K562 (cell line): ENCODE data around the gene NUDT21. TPM values are rescaled to one million over a fixed set of nuclear protein-coding genes. Genes with fewer than 3 reads are reported as not detected.

Source experiments
- ATAC-seq: fragments of 200-7000 bp; cut with Tn5 transposase; 3 replicates; pipeline ENCODE4 v1.9.1; 2020; ENCODE audit warnings: moderate library complexity
- BruUV-seq: library from RNA; stranded (reverse); fragments of 400-500 nt; replicated peaks from 2 replicates; lab custom pipeline; 2021; lab: Mats Ljungman, UMichigan
- CTCF ChIA-PET: fragments of 300-600 bp; formaldehyde crosslinking; extraction: SDS; loops from one replicate; lab custom pipeline; 2021; ENCODE audit warnings: low intra/inter-chr PET ratio; lab: Yijun Ruan, JAX
- POLR2A ChIA-PET: fragments of 300-600, 350-650 bp; sonication (Branson Sonifier 250); formaldehyde crosslinking; extraction: SDS; loops from one replicate; lab custom pipeline; 2021; ENCODE audit warnings: antibody characterized with exemption, inconsistent platforms; lab: Yijun Ruan, JAX
- DNase-seq, 4 experiments: peaks; one replicate each; pipeline versions ENCODE4 v3.0.0 to v3.0.0-alpha.2; 2011 to 2018; ENCODE audit warnings: low spot score in 3 of 4, mixed read lengths in 3 of 4; ENCODE audit errors: extremely low read depth in 1 of 4
- FAIRE-seq: peaks from 2 replicates; lab custom pipeline; 2011; peaks lifted over from hg19 to GRCh38; lab: Jason Lieb, UNC
- H2AFZ ChIP-seq: 2 replicates; pipeline ENCODE4 v1.6.0; 2011; ENCODE audit warnings: low read depth, low read length, control low read depth, inconsistent platforms
- H3K27ac ChIP-seq: fragments of 200-600 bp; 3 replicates; pipeline ENCODE4 v1.8.0; 2011; ENCODE audit warnings: low read depth, mild to moderate bottlenecking, control low read depth, inconsistent platforms, low read length, moderate library complexity, mixed read lengths; ENCODE audit errors: extremely low read depth
- H3K27me3 ChIP-seq, 2 experiments: fragments of 300-600 bp in 1 of 2; 2 replicates in 1 of 2; 3 replicates in 1 of 2; pipeline versions ENCODE4 v1.6.0 to v1.8.0; 2011; ENCODE audit warnings: inconsistent platforms in 2 of 2, low read length in 2 of 2, mild to moderate bottlenecking in 1 of 2, mixed read lengths in 1 of 2, moderate library complexity in 1 of 2; ENCODE audit not compliant: control insufficient read depth in 2 of 2, insufficient read depth in 2 of 2
- H3K36me3 ChIP-seq: fragments of 300-600 bp; 3 replicates; pipeline ENCODE4 v1.8.0; 2011; ENCODE audit warnings: mild to moderate bottlenecking, low read length, inconsistent platforms; ENCODE audit not compliant: control insufficient read depth, insufficient read depth
- H3K4me1 ChIP-seq, 2 experiments: fragments of 200-600 bp in 1 of 2; replicated peaks in 1 of 2; 2 replicates in 1 of 2; 3 replicates in 1 of 2; pipeline versions ENCODE4 v1.5.1 to v1.8.0; 2011; ENCODE audit warnings: inconsistent platforms in 2 of 2, low read length in 2 of 2, mild to moderate bottlenecking in 1 of 2, mixed read lengths in 1 of 2, moderate library complexity in 1 of 2; ENCODE audit not compliant: control insufficient read depth in 2 of 2, insufficient read depth in 2 of 2
- H3K4me2 ChIP-seq: 2 replicates; pipeline ENCODE4 v1.6.1; 2011; ENCODE audit warnings: low read length, control low read depth, inconsistent platforms, mixed read lengths; ENCODE audit not compliant: insufficient read depth
- H3K4me3 ChIP-seq: fragments of 200-600 bp; sonication (generic), shearing (Covaris generic); 2 replicates; pipeline ENCODE4 v1.5.1; 2016; ENCODE audit warnings: control low read depth, inconsistent platforms
- H3K79me2 ChIP-seq: fragments of 200-600 bp; 3 replicates; pipeline ENCODE4 v1.8.0; 2011; ENCODE audit warnings: low read length, inconsistent platforms; ENCODE audit not compliant: control insufficient read depth, insufficient read depth
- H3K9ac ChIP-seq, 2 experiments: 2 replicates each; pipeline versions ENCODE4 v1.6.0 to v1.6.1; 2011; ENCODE audit warnings: low read depth in 2 of 2, low read length in 2 of 2, control low read depth in 1 of 2, inconsistent platforms in 1 of 2, mild to moderate bottlenecking in 1 of 2, mixed read lengths in 1 of 2; ENCODE audit not compliant: insufficient read depth in 1 of 2
- H3K9me1 ChIP-seq: one replicate; pipeline ENCODE4 v1.6.0; 2011; ENCODE audit warnings: inconsistent platforms, mild to moderate bottlenecking, low read length, moderate library complexity; ENCODE audit not compliant: control insufficient read depth, insufficient read depth
- H3K9me3 ChIP-seq: replicated peaks from 2 replicates; pipeline ENCODE4 v1.5.1; 2011; ENCODE audit warnings: low read depth, low read length, inconsistent platforms; ENCODE audit not compliant: control insufficient read depth, insufficient read depth
- H4K20me1 ChIP-seq: replicated peaks from 2 replicates; pipeline ENCODE4 v1.6.1; 2011; ENCODE audit warnings: low read length, inconsistent platforms, mixed read lengths; ENCODE audit not compliant: control insufficient read depth, insufficient read depth
- ATF3 ChIP-seq, 2 experiments: fragments of 450-650 bp in 1 of 2; sonication (generic) in 1 of 2; formaldehyde crosslinking in 1 of 2; IDR thresholded peaks in 1 of 2; conservative IDR thresholded peaks in 1 of 2; 2 replicates each; pipeline versions ENCODE4 v1.6.1 to v1.8.1; 2016 to 2023; ENCODE audit warnings: mild to moderate bottlenecking in 2 of 2, moderate library complexity in 2 of 2, inconsistent platforms in 1 of 2, missing genetic modification reagents in 1 of 2
- ELF1 ChIP-seq: fragments of 200-800 bp; sonication (Bioruptor generic); IDR thresholded peaks from 2 replicates; pipeline ENCODE4 v1.6.1; 2016; ENCODE audit warnings: missing genetic modification characterization, missing compliant biosample characterization
- HMG20A ChIP-seq: fragments of 450-650 bp; formaldehyde crosslinking; conservative IDR thresholded peaks from 2 replicates; pipeline ENCODE4 v1.4.0; 2020; ENCODE audit warnings: mild to moderate bottlenecking, mixed read lengths
- HNRNPK ChIP-seq: fragments of 200-400 bp; formaldehyde crosslinking; IDR thresholded peaks from one replicate; pipeline ENCODE4 v1.6.1; 2018; ENCODE audit warnings: mild to moderate bottlenecking, low read depth, low read length; ENCODE audit not compliant: poor library complexity, severe bottlenecking
- KAT7 ChIP-seq: sonication (generic); formaldehyde crosslinking; IDR thresholded peaks from 2 replicates; pipeline ENCODE4 v1.8.0; 2022; ENCODE audit warnings: missing genetic modification reagents, mild to moderate bottlenecking, borderline replicate concordance
- MYNN ChIP-seq, 2 experiments: sonication (generic); formaldehyde crosslinking in 1 of 2; IDR thresholded peaks; 2 replicates each; pipeline versions ENCODE4 v1.5.0 to v1.6.1; 2016 to 2020; ENCODE audit warnings: antibody characterized with exemption in 1 of 2, missing genetic modification reagents in 1 of 2
- PHF21A ChIP-seq: fragments of 450-650 bp; IDR thresholded peaks from 2 replicates; pipeline ENCODE4 v1.6.1; 2017; ENCODE audit warnings: low read depth, borderline replicate concordance
- PML ChIP-seq: IDR thresholded peaks from 2 replicates; pipeline ENCODE4 v1.6.1; 2012; ENCODE audit warnings: low read length, inconsistent platforms
- RCOR1 ChIP-seq, 2 experiments: IDR thresholded peaks; 2 replicates each; pipeline ENCODE4 v1.6.1; 2012; ENCODE audit warnings: low read depth in 2 of 2, low read length in 2 of 2, borderline replicate concordance in 1 of 2, improper control_type of control experiment in 1 of 2
- TARDBP ChIP-seq: fragments of 450-650 bp; IDR thresholded peaks from 2 replicates; pipeline ENCODE4 v1.6.1; 2016
- TCF3 ChIP-seq: sonication (generic); formaldehyde crosslinking; IDR thresholded peaks from 2 replicates; pipeline ENCODE4 v1.4.0; 2020; ENCODE audit warnings: mild to moderate bottlenecking, missing genetic modification reagents
- ZC3H11A ChIP-seq: IDR thresholded peaks from 2 replicates; pipeline ENCODE4 v1.6.1; 2012; ENCODE audit warnings: low read depth, low read length, improper control_type of control experiment
- ZNF12 ChIP-seq: sonication (generic); formaldehyde crosslinking; IDR thresholded peaks from 2 replicates; pipeline ENCODE4 v1.4.0; 2020; ENCODE audit warnings: mild to moderate bottlenecking, missing genetic modification reagents
- ZNF212 ChIP-seq: fragments of 450-650 bp; formaldehyde crosslinking; IDR thresholded peaks from 2 replicates; pipeline ENCODE4 v1.4.0; 2020; ENCODE audit warnings: mild to moderate bottlenecking
- in situ Hi-C: fragments of 300-500 bp; cut with MboI; formaldehyde crosslinking; loops from 4 replicates; pipeline ENCODE4 v1.15.0; 2018; ENCODE audit warnings: inconsistent platforms, mixed read lengths
- intact Hi-C: fragments of 100-400 bp; cut with micrococcal nuclease; formaldehyde crosslinking; loops from 2 replicates; pipeline ENCODE4 v1.14.2; 2022
- polyA plus RNA-seq, 8 experiments: library from polyadenylated mRNA; depleted of rRNA in 4 of 8; stranded (reverse) in 5 of 8; unstranded in 3 of 8; fragments of >200 nt; fragmentation: Nextera tagmentation in 2 of 8; fragmentation: Illumina TruSeq in 1 of 8; extraction: Ambion mirVana in 2 of 8; extraction: Trizol in 1 of 8; gene quantifications; 2 replicates each; pipeline versions ENCODE4 v1.2.1 to v1.2.3, GENCODE V29; 2011 to 2014; ENCODE audit warnings: inconsistent platforms in 1 of 8, missing spikeins in 1 of 8
- total RNA-seq, 7 experiments: library from RNA; depleted of rRNA in 6 of 7; stranded (reverse); fragments of >200 nt in 6 of 7; fragmentation: Illumina TruSeq in 2 of 7; extraction: Trizol in 2 of 7; gene quantifications; 2 replicates each; pipeline versions ENCODE4 v1.2.1 to v1.2.3, GENCODE V29; 2011 to 2021; ENCODE audit warnings: low replicate concordance in 1 of 7

NUDT21 gene
- total and polyA plus RNA-seq, 9 of the 15 experiments (the other 6 are each of a cell fraction or from before 2014, with no cell fraction given), result 62.4 to 218 (median 121) TPM

GRCh38 chr16:56488035-56488434 is 36.9 kb upstream of the NUDT21 start (continued):
- TF ChIP-seq MYNN (IDR thresholded peaks at IDR 0.05) (no peak), MYNN (CRISPR knock-in tag; IDR thresholded peaks at IDR 0.05) (no peak), ELF1 (tag) (no peak)
- TF ChIP-seq, all 486 proteins: peak for 5

GRCh38 chr16:56483394-56483793 is 32.3 kb upstream of the NUDT21 start:
- H3K36me3 ChIP-seq, result peaks cover 12% of the 10 kb centered on the region

More at GRCh38 chr16:56483394-56483793, 32.3 kb upstream of the NUDT21 start:
- BruUV-seq, result no TSS peak
- Histone ChIP-seq H3K9me3 (peaks cover 2% of the 10 kb centered on the region; the same call in 1 of the 2 replicates), H3K4me3 (no peak overlapping the region), H4K20me1 (no peaks in the 10 kb centered on the region), H3K4me2 (no peak overlapping the region), H3K9me1 (no peaks in the 10 kb centered on the region), H3K4me1 (peaks cover 0 to 30% of the 10 kb centered on the region in 2 experiments; a peak in 4 of 5 replicates), H2AFZ (no peak overlapping the region), H3K27me3 (no peaks in the 10 kb centered on the region), H3K79me2 (no peaks in the 10 kb centered on the region), H3K9ac (no peak overlapping the region), H3K27ac (no peak overlapping the region)
- intact Hi-C loops (no loop called here), in situ Hi-C loops (no loop called here)
- ATAC-seq (no peak), DNase-seq (no peak), FAIRE-seq (no peak)
- TF ChIP-seq PML (no peak), HMG20A (no peak), ATF3 (IDR thresholded peaks at IDR 0.05) (0 out of 2 replicates have a peak, but pooled peaks have one; percentile 11), ATF3 (CRISPR knock-in tag; conservative IDR thresholded peaks at IDR 0.05) (no peak), TCF3 (no peak), RCOR1 (IDR thresholded peaks at IDR 0.05; ENCODE audit: borderline replicate concordance in 1 of 2, low read depth in 2 of 2, low read length in 2 of 2) (no peak), TARDBP (no peak), ZNF12 (CRISPR knock-in tag) (peak; percentile 98), HNRNPK (no peak), ZNF212 (CRISPR knock-in tag) (no peak), PHF21A (no peak), KAT7 (CRISPR knock-in tag) (no peak), ZC3H11A (no peak)
- ChIA-PET CTCF (no interaction called here), POLR2A (interaction anchor here (0.6 kb wide), 1 partner anchor 13 kb away, joined by 4 read pairs; no protein-coding TSS in a partner anchor)
